Spleen (tissue), 7 donors: ENCODE measurements around the gene RAD52.

Experiments
- POLR2A ChIP-seq, 3 donors: fragments of 450-650 bp; IDR thresholded peaks; one replicate each; pipeline ENCODE4 v1.5.1; 2017; ENCODE audit warnings: antibody characterized with exemption in 3 of 3, mild to moderate bottlenecking in 1 of 3
- TF ChIP-seq, protein P1 (sequence below), 11 experiments: fragments of 200-600 bp in 7 of 11; fragments of 450-650 bp in 4 of 11; sonication (generic) in 4 of 11; IDR thresholded peaks in 8 of 11; conservative IDR thresholded peaks in 3 of 11; 1 replicate in 7 of 11; 2 replicates in 4 of 11; pipeline versions ENCODE4 v1.4.0 to v1.8.0; 2016 to 2021; ENCODE audit warnings: antibody characterized with exemption in 11 of 11, inconsistent platforms in 4 of 11, mild to moderate bottlenecking in 1 of 11
- donor health status: DM: no; HTN: no; CAD: no; lungs with moderate emphysema.
- donor health status: DM: no; HTN: no; CAD: no.
- donor health status: DM: no; HTN: no; CAD: no.

DNA sequence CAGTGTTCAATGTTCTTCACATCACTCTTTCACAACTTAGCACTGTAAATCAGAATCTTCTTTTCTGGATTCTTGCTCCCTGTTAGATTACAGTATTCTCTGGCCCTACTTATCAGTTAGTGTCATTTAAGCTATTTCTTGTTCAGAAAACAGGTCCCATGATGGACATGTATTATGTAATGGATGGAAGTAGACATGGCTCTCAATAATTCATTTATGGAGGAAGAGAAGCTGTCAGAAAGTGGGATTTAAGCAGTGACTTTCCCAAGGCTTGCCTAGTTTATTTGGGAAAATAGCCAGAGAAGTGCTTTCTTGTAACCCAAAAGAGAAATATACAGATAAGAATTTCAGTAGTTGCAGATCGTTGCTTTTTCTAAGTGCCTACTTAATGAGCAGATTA, 43.2 kb upstream of the RAD52 start:
- TF ChIP-seq, protein P1, sequence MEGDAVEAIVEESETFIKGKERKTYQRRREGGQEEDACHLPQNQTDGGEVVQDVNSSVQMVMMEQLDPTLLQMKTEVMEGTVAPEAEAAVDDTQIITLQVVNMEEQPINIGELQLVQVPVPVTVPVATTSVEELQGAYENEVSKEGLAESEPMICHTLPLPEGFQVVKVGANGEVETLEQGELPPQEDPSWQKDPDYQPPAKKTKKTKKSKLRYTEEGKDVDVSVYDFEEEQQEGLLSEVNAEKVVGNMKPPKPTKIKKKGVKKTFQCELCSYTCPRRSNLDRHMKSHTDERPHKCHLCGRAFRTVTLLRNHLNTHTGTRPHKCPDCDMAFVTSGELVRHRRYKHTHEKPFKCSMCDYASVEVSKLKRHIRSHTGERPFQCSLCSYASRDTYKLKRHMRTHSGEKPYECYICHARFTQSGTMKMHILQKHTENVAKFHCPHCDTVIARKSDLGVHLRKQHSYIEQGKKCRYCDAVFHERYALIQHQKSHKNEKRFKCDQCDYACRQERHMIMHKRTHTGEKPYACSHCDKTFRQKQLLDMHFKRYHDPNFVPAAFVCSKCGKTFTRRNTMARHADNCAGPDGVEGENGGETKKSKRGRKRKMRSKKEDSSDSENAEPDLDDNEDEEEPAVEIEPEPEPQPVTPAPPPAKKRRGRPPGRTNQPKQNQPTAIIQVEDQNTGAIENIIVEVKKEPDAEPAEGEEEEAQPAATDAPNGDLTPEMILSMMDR (IDR thresholded peaks at IDR 0.05 in 8 of 11, conservative IDR thresholded peaks at IDR 0.05 in 3 of 11) = no peak
- TF ChIP-seq POLR2A (IDR thresholded peaks at IDR 0.05) = no peak
